Measurements from ENCODE around the gene HOXA3. TPM values are rescaled to one million over a fixed set of nuclear protein-coding genes. Genes with fewer than 3 reads are reported as not detected.

The HOXA3 gene
- total and polyA plus RNA-seq, 2 of the 13 experiments (the other 11 are each of a cell fraction or from before 2014, with no cell fraction given) = 2.9 to 4.6 TPM

DNA sequence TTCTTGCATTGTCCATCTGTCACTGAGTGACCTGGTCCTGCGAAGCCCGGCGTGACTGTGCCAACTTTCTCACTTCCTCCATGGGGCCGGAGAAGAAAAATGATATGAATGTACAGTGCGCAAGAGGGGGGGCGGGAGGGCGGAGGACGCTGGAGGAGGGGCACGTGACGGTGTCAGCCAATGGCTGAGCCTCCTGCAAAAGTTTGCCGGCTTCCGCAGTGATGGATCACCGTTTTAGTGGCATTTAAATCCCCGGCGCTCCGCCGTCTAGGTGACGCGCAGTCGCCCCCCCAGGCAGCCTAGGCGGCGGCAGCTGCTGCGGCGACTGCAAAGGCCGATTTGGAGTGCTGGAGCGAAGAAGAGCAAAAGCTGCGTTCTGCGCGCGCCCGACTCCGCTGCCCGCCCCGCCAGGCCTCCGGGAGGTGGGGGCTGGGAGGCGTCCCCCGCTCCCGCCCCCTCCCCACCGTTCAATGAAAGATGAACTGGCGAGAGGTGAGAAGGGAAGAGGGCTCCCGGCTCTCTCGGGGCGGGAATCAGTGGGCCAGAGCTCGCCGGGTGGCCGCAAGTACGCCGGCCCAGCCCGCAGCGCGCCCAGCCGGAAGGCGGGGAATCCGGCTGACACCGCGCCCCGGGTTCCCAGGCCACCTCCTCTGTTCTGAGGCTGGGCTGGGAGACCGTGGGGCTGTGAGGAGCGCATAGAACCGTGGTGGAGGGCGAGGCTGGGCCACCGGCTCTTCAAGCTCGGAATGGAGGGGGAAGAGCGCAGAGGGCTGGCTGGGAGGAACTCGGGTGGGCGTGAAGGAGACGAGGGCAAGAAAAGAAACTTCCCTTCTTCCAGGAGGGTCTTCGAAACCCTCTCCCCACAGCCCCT, 56.3 kb downstream of the HOXA3 start, which contains the start of gene HOXA1 (continued):
- TF ChIP-seq PHF8 (CRISPR knock-in tag; IDR thresholded peaks at IDR 0.05) (0 out of 2 replicates have a peak, but pooled peaks have one; percentile 31), CBX2 (IDR thresholded peaks at IDR 0.05; ENCODE audit: low read depth, low read length) (no peak), CBX2 (CRISPR knock-in tag; IDR thresholded peaks at IDR 0.05; ENCODE audit: low read depth) (no peak), REPIN1 (CRISPR knock-in tag; IDR thresholded peaks at IDR 0.05; ENCODE audit: borderline replicate concordance, low read depth) (no peak), RARG (CRISPR knock-in tag; IDR thresholded peaks at IDR 0.05; ENCODE audit: low read depth) (no peak), ZNF263 (CRISPR knock-in tag; IDR thresholded peaks at IDR 0.05) (no peak), AGO2 (optimal IDR thresholded peaks at IDR 0.05; ENCODE audit: low read depth, low read length) (no peak), ZSCAN22 (CRISPR knock-in tag; IDR thresholded peaks at IDR 0.05) (no peak), ZNF569 (CRISPR knock-in tag; IDR thresholded peaks at IDR 0.05; ENCODE audit: borderline replicate concordance) (no peak)
- TF ChIP-seq, protein P1, sequence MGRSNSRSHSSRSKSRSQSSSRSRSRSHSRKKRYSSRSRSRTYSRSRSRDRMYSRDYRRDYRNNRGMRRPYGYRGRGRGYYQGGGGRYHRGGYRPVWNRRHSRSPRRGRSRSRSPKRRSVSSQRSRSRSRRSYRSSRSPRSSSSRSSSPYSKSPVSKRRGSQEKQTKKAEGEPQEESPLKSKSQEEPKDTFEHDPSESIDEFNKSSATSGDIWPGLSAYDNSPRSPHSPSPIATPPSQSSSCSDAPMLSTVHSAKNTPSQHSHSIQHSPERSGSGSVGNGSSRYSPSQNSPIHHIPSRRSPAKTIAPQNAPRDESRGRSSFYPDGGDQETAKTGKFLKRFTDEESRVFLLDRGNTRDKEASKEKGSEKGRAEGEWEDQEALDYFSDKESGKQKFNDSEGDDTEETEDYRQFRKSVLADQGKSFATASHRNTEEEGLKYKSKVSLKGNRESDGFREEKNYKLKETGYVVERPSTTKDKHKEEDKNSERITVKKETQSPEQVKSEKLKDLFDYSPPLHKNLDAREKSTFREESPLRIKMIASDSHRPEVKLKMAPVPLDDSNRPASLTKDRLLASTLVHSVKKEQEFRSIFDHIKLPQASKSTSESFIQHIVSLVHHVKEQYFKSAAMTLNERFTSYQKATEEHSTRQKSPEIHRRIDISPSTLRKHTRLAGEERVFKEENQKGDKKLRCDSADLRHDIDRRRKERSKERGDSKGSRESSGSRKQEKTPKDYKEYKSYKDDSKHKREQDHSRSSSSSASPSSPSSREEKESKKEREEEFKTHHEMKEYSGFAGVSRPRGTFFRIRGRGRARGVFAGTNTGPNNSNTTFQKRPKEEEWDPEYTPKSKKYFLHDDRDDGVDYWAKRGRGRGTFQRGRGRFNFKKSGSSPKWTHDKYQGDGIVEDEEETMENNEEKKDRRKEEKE (IDR thresholded peaks at IDR 0.05) = no peak
- TF ChIP-seq, protein P2, sequence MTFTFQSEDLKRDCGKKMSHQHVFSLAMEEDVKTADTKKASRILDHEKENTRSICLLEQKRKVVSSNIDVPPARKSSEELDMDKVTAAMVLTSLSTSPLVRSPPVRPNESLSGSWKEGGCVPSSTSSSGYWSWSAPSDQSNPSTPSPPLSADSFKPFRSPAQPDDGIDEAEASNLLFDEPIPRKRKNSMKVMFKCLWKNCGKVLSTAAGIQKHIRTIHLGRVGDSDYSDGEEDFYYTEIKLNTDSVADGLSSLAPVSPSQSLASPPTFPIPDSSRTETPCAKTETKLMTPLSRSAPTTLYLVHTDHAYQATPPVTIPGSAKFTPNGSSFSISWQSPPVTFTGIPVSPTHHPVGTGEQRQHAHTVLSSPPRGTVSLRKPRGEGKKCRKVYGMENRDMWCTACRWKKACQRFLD (CRISPR knock-in tag; IDR thresholded peaks at IDR 0.05; ENCODE audit: borderline replicate concordance) = no peak
- TF ChIP-seq, protein P3, sequence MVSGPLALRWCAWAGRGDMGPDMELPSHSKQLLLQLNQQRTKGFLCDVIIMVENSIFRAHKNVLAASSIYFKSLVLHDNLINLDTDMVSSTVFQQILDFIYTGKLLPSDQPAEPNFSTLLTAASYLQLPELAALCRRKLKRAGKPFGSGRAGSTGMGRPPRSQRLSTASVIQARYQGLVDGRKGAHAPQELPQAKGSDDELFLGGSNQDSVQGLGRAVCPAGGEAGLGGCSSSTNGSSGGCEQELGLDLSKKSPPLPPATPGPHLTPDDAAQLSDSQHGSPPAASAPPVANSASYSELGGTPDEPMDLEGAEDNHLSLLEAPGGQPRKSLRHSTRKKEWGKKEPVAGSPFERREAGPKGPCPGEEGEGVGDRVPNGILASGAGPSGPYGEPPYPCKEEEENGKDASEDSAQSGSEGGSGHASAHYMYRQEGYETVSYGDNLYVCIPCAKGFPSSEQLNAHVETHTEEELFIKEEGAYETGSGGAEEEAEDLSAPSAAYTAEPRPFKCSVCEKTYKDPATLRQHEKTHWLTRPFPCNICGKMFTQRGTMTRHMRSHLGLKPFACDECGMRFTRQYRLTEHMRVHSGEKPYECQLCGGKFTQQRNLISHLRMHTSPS (CRISPR knock-in tag; IDR thresholded peaks at IDR 0.05; ENCODE audit: low read depth) = no peak

Measured in HepG2 (cell line).